Ovary (tissue), 3 donors: ENCODE measurements around the gene CAB39.

Experiments used
- EP300 ChIP-seq: sonication (generic); formaldehyde crosslinking; IDR thresholded peaks from one replicate; pipeline ENCODE4 v1.6.1; 2017; ENCODE audit warnings: antibody characterized with exemption
- TF ChIP-seq, protein P1 (sequence below), 3 donors: fragments of 450-650 bp in 2 of 3; fragments of 200-600 bp in 1 of 3; IDR thresholded peaks; one replicate each; pipeline versions ENCODE4 v1.5.1 to v1.8.0; 2016 to 2022; ENCODE audit warnings: antibody characterized with exemption in 3 of 3, mild to moderate bottlenecking in 1 of 3
- donor health status: DM: no; HTN: no; CAD: no.

DNA sequence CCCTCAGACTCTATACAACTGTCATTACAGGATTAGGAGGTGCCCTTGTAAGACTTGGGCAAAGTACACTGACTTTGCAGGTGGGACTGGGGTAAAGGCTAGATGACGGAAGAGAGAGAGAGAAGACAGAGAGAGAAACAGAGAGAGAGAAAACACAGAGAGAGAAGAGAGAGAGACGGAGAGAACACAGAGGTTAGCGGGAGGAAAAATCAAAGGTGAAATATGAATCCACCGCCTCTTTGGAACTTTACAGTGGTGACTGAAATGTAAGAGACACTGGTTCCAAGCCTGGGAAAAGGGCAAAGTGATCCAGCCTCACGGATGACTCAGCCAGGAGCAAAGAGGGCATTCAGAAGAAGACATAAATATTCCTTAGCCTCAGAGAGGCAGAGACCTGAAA lies 25.1 kb upstream of the CAB39 start:
- TF ChIP-seq, protein P1, sequence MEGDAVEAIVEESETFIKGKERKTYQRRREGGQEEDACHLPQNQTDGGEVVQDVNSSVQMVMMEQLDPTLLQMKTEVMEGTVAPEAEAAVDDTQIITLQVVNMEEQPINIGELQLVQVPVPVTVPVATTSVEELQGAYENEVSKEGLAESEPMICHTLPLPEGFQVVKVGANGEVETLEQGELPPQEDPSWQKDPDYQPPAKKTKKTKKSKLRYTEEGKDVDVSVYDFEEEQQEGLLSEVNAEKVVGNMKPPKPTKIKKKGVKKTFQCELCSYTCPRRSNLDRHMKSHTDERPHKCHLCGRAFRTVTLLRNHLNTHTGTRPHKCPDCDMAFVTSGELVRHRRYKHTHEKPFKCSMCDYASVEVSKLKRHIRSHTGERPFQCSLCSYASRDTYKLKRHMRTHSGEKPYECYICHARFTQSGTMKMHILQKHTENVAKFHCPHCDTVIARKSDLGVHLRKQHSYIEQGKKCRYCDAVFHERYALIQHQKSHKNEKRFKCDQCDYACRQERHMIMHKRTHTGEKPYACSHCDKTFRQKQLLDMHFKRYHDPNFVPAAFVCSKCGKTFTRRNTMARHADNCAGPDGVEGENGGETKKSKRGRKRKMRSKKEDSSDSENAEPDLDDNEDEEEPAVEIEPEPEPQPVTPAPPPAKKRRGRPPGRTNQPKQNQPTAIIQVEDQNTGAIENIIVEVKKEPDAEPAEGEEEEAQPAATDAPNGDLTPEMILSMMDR (IDR thresholded peaks at IDR 0.05), result no peak
- TF ChIP-seq EP300, result no peak
